Heart left ventricle (tissue), 13 donors: ENCODE results near the gene MYOM1.

Experiments used
- POLR2A ChIP-seq, 2 donors: fragments of 450-650 bp; IDR thresholded peaks; one replicate each; pipeline ENCODE4 v1.6.1; 2017; ENCODE audit warnings: antibody characterized with exemption in 2 of 2, mild to moderate bottlenecking in 2 of 2, moderate library complexity in 2 of 2
- TF ChIP-seq, protein P1 (sequence below), 12 donors: fragments of 200-600 bp; sonication (generic) in 4 of 12; IDR thresholded peaks; one replicate each; pipeline versions ENCODE4 v1.5.0 to v1.8.0; 2018 to 2022; ENCODE audit warnings: antibody characterized with exemption in 12 of 12, mild to moderate bottlenecking in 5 of 12
- donor health status: ischemic (EF 13 %, LVEDD 7.1; RV severe dilation, severe dysfunction).
- donor health status: DM: no; HTN: yes; CAD: no.
- donor health status: DM: no; HTN: no; CAD: no.
- donor health status: ischemic (EF 25% LVEDD 6.9; RV normal size, moderate dysfunction).
- donor health status: ischemic (EF 25% LVEDD 5.7; RV mildly dilated, moderate dysfunction).
- donor health status: ischemic (EF 35%, LVEDD 5.7; RV mildly dilated, moderate dysfunction).
- donor health status: nonischemic (EF 11% LVEDD 7.7; RV severe dilation, severe dysfunction).
- donor health status: DM: yes; HTN: yes; CAD: no.
- donor health status: PGD.
- donor health status: ischemic (EF 29% LVEDD 5.4; RV normal size, mild dysfunction).
- donor health status: nonischemic (EF 23%, LVEDD 6.1; RV moderate dilation, normal function).

DNA sequence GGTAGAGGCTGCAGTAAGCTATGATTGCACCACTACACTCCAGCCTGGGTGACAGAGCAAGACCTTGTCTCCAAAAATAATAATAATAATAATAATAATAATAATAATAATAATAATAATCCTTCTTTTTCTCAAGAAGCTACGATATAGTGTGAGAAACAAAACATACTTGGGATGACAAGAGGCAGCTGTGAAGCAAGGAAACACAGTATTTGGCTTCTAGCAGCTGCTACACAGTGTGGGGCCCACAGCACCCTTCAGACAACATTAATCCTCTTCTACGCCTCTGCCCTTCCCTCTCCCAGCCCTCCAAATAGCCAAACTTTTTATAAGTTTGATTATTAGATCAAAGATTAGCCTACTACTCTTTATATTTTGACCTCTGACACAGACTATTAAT, 62.2 kb downstream of the MYOM1 start:
- TF ChIP-seq, protein P1, sequence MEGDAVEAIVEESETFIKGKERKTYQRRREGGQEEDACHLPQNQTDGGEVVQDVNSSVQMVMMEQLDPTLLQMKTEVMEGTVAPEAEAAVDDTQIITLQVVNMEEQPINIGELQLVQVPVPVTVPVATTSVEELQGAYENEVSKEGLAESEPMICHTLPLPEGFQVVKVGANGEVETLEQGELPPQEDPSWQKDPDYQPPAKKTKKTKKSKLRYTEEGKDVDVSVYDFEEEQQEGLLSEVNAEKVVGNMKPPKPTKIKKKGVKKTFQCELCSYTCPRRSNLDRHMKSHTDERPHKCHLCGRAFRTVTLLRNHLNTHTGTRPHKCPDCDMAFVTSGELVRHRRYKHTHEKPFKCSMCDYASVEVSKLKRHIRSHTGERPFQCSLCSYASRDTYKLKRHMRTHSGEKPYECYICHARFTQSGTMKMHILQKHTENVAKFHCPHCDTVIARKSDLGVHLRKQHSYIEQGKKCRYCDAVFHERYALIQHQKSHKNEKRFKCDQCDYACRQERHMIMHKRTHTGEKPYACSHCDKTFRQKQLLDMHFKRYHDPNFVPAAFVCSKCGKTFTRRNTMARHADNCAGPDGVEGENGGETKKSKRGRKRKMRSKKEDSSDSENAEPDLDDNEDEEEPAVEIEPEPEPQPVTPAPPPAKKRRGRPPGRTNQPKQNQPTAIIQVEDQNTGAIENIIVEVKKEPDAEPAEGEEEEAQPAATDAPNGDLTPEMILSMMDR (IDR thresholded peaks at IDR 0.05) = no peak
- TF ChIP-seq POLR2A (IDR thresholded peaks at IDR 0.05) = no peak
